Bronchial epithelial cell (primary cell): ENCODE data around the gene PEAK1. TPM values are rescaled to one million over a fixed set of nuclear protein-coding genes. Genes with fewer than 3 reads are reported as not detected.
"Not testable (repeated sequence)": the region's sequence is repeated elsewhere in the genome, so short reads cannot be mapped to it uniquely, and the experiment has no call there.

Experiments used
- DNase-seq: peaks from one replicate; pipeline ENCODE4 v3.0.0-alpha.2; 2010; ENCODE audit warnings: low read depth
- FAIRE-seq: peaks from 2 replicates; lab custom pipeline; 2011; peaks lifted over from hg19 to GRCh38; lab: Jason Lieb, UNC
- H3K27me3 ChIP-seq: 2 replicates; pipeline ENCODE4 v1.5.1; 2011; ENCODE audit warnings: low read length; ENCODE audit not compliant: control insufficient read depth, insufficient read depth
- H3K36me3 ChIP-seq: 2 replicates; pipeline ENCODE4 v1.5.1; 2011; ENCODE audit warnings: low read length; ENCODE audit not compliant: control insufficient read depth, insufficient read depth
- H3K4me3 ChIP-seq: 2 replicates; pipeline ENCODE4 v1.5.1; 2011; ENCODE audit warnings: mild to moderate bottlenecking, low read depth, low read length, control low read depth
- CTCF ChIP-seq: IDR thresholded peaks from 2 replicates; pipeline ENCODE4 v1.5.1; 2011; ENCODE audit warnings: mild to moderate bottlenecking, moderate library complexity, low read length, control low read depth, inconsistent platforms; ENCODE audit not compliant: insufficient read depth, severe bottlenecking
- total RNA-seq: library from RNA; depleted of rRNA; stranded (reverse); fragments of >200 nt; gene quantifications from 2 replicates; pipeline ENCODE4 v1.2.1, GENCODE V29; 2014

The PEAK1 gene
- total RNA-seq, 1 donor from 2014 or later, result 3.7 TPM

- FAIRE-seq (no peak), DNase-seq (peak; percentile 28)
- Histone ChIP-seq H3K36me3 (no peaks in the 10 kb centered on the region), H3K4me3 (no peak overlapping the region), H3K27me3 (no peaks in the 10 kb centered on the region)
- no peak for TF ChIP-seq CTCF
These were observed 232.0 kb downstream of the PEAK1 start for GRCh38 chr15:77187751-77188464.

DNA sequence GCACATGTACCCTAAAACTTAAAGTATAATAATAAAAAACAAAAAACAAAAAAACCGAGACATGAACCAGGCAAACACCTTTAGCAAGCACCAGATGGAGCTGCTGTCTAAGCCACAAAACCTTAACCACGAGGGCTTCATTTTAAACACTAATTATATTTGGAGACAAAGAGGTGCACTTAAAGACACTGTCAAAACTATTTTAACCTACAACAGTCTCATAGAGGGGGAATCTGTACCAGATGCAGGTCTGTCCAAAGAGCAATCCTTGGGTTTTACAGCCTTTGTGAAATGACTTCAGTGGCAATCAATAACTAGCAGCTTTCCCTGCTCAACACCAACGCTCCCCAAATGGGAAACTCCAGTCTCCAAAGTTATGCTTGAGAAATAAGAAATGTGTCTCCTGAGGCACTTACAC, 233.3 kb downstream of the PEAK1 start:
- DNase-seq, result peak; percentile 17
- H3K27me3 ChIP-seq, result no peaks in the 10 kb centered on the region
- H3K4me3 ChIP-seq, result no peak overlapping the region
- peak; percentile 49 for TF ChIP-seq CTCF
- FAIRE-seq, result no peak
- no peaks in the 10 kb centered on the region for H3K36me3 ChIP-seq

DNA sequence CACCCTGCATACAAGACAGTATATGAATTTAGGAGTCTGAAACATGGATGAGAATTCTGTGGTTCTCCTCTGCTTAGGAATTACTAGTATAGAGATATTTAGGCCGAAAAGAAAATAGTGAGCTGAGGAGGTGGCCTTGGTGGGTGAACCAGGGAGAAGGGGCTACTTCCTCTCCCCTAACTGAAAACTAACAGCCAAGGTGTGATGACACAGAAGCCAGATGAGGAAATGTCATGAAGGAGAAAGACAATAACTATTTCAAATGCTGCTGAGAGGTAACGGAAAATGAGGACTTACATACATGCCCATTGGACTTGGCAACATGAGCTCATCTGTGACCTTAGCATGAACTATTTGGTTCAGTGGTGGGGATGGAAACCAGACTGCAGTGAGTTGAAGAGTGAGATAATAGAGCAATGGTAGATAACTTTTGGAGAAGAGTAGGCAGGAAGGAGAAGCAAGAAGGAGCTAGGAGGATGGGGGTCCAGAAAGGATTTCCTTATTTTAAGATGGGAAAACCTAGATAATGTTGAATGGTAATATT, 234.6 kb downstream of the PEAK1 start:
- DNase-seq (no peak), FAIRE-seq (no peak)
- no peak overlapping the region for H3K4me3 ChIP-seq
- no peaks in the 10 kb centered on the region for H3K27me3 ChIP-seq
- no peaks in the 10 kb centered on the region for H3K36me3 ChIP-seq
- TF ChIP-seq CTCF, result no peak

- not testable (repeated sequence) for DNase-seq, H3K27me3 ChIP-seq, H3K36me3 ChIP-seq, FAIRE-seq, H3K4me3 ChIP-seq
These were observed 235.6 kb downstream of the PEAK1 start for GRCh38 chr15:77184352-77184751.

GRCh38 chr15:77183066-77183465, 236.8 kb downstream of the PEAK1 start:
- no peak for TF ChIP-seq CTCF
- H3K4me3 ChIP-seq, result no peak overlapping the region
- no peaks in the 10 kb centered on the region for H3K27me3 ChIP-seq
- FAIRE-seq (no peak), DNase-seq (no peak)
- no peaks in the 10 kb centered on the region for H3K36me3 ChIP-seq

DNA sequence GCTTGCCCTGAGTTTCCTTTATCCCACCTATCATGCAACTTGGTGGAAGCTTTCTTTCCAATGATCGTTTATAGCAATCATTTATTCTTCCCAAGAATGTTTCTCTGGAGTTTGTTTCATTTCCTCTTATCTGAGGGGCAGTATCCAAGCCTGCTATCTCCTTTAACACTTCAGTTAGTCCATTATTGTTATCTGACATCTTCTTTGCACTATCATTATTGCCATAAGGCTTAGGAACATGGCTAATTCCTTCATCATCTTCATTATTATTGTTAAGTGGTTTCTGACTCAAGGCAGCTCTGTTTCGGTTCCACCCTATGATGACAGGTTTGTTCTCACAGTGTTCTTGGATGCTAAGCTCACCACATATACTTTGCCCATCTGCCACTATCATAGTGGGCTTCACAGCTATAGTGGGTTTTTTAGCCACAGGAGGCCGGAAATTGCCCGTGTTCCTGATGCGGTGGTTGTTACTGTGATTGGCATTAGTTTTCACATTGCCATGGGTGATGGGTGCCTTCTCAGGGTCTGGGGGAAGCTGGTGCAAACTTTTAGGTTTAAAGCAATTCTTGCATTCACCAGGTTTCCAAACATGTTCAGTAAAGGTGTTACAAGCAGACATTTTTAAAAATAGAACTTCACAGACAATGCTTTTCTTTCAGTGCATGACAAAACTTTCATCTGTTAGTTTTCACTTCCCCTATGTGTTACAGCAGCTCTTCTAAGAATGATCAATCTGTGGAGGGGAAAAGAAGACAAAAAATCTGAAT, 238.4 kb downstream of the PEAK1 start:
- Histone ChIP-seq H3K36me3 (no peaks in the 10 kb centered on the region), H3K27me3 (no peaks in the 10 kb centered on the region), H3K4me3 (no peak overlapping the region)
- FAIRE-seq (no peak), DNase-seq (no peak)
- TF ChIP-seq CTCF, result no peak
